Amniotic stem cell (primary cell): ENCODE data around the gene LRRC75B.
"Not testable (repeated sequence)": the region's sequence is repeated elsewhere in the genome, so short reads cannot be mapped to it uniquely, and the experiment has no call there.

Experiments
- DNase-seq: peaks from one replicate; lab custom pipeline; 2025; lab: John Stamatoyannopoulos, UW

LRRC75B gene

DNA sequence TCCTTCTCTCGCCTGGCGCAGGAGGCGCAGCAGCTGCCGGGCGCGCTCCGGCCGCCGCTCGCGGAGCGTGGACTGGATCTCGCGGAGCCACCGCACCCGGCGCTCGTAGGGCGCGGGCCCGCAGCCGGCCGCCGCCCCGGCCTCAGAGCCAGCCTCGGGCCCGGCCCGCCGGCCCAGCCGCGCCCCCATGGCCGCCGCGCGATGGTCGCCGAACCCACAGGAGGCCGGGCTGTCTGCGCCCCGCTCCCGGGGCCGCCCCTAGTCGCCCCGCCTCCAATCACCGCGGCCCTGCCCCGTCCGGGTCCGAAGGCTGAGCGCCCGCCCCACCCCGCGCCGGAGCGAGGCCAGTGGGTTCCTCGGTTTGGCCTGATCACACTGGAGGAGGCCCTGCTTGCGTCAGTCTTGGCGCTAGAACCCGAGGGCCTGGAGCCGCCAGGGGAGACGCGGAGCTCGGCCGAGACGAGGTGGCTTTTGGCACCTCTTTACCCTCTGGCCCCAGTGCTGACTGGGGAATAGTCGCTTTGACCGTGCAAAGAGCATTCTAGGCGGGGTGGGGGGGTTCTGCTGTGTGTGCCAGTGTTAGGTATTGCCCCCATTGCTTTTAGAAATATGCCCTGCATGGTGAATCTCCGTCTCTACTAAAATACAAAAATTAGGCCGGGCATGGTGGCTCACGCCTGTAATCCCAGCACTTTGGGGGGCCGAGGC lies at the start of gene LRRC75B:
TSS of gene LRRC75B (minus strand) at position 223 of the 708 bp plus-strand sequence. CDS start at position 189, 34 bp downstream.
- DNase-seq = peak; percentile 60

- DNase-seq = not testable (repeated sequence)
Measured at GRCh38 chr22:24642307-24642706, 49.4 kb upstream of the LRRC75B start.

- not testable (repeated sequence) for DNase-seq
Measured at GRCh38 chr22:24636513-24636912, 43.6 kb upstream of the LRRC75B start.

- not testable (repeated sequence) for DNase-seq
Measured at GRCh38 chr22:24634776-24635389, 42.0 kb upstream of the LRRC75B start.

DNA sequence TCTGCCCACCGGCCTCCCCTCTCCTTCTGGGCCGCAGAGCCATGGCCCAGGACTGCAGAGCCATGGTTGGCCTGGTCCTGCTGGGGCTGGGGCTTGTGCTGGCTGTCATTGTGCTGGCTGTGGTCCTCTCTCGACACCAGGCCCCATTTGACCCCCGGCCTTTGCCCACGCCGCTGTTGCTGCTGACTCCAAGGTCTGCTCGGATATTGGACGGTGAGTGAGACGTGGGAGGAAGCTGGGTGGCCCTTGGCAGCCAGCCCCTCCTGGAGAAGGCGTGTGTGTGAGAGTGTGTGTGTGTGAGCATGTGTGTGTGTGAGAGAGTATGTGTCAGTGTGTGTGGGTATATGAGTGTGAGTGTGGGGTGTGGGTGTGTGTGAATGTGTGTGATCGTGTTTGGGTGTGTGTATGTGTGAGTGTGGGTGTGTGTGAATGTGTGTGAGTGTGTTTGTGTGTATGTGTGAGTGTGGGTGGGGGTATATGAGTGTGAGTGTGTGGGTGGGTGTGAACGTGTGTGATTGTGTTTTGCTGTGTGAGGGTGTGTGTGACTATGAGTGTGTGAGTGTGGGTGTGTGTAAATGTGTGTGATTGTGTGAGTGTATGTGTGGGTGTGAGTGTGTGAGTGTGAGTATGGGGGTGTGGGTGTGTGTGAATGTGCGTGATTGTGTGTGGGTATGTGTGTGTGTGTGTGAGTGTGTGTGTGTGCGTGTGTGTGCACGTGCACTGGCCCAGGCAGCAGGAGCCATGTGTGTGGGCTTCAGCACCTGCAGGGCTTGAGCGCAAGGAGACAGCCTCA lies 40.6 kb upstream of the LRRC75B start:
- DNase-seq = not testable (repeated sequence)

DNA sequence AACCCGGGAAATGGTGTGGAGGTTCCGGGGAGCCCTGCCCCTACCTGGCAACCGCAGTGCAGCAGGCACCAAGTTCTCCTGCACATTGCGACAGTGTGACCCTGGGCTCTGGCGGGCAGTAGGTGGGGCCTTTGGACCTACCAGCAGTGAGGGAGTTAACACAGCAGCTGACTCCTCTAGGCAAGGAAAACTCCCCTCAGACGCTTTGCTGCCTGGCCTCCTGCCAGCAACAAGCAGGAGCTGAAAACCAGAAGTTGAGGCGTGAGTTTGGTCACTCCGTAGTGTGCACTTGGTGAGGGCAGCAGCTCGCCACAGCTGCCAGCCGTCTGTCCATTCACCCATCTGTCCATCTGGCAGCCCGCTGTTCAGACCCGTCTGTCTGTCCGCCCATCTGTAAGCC lies 39.8 kb upstream of the LRRC75B start:
- not testable (repeated sequence) for DNase-seq

GRCh38 chr22:24631430-24632122 lies 38.7 kb upstream of the LRRC75B start:
- not testable (repeated sequence) for DNase-seq

GRCh38 chr22:24630812-24631427 lies 38.0 kb upstream of the LRRC75B start:
- DNase-seq = not testable (repeated sequence)

DNA sequence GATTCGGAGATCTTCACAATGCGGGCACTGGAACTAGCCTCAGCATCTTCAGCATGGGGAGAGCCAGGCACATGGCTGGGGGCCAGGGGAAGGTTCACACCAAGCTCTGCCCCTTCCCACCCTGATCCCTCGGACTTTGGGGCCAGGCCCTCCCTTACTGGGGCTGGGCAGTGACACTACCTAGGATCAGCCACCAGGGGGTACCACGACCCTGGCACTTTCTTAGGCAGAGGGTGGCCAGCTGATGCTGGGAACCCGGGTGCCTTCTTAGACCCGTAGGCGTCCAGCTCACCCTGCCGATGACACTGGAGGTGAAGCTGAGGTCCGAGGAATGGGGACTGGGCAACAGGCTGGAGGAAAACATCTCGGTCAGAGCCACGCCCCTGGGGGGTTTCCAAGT lies 36.2 kb upstream of the LRRC75B start:
- DNase-seq = not testable (repeated sequence)

DNA sequence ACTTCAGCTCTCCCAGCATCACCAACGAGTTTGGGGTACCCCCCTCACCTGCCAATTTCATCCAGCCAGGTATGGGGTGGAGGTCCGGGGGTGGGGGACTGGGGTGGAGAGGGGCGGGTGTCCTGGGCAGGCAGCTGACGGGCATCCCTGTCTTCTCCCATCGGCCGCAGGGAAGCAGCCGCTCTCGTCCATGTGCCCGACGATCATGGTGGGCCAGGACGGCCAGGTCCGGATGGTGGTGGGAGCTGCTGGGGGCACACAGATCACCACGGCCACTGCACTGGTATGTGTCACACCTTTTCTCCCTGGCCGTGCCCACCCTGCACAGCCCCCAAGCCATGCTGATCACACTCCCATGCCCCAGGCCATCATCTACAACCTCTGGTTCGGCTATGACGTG lies 35.0 kb upstream of the LRRC75B start:
- DNase-seq = not testable (repeated sequence)

- not testable (repeated sequence) for DNase-seq
Measured at GRCh38 chr22:24622596-24622995, 29.7 kb upstream of the LRRC75B start.

GRCh38 chr22:24621244-24621643 lies 28.4 kb upstream of the LRRC75B start:
- not testable (repeated sequence) for DNase-seq

GRCh38 chr22:24614794-24615193 lies 21.9 kb upstream of the LRRC75B start:
- not testable (repeated sequence) for DNase-seq

DNA sequence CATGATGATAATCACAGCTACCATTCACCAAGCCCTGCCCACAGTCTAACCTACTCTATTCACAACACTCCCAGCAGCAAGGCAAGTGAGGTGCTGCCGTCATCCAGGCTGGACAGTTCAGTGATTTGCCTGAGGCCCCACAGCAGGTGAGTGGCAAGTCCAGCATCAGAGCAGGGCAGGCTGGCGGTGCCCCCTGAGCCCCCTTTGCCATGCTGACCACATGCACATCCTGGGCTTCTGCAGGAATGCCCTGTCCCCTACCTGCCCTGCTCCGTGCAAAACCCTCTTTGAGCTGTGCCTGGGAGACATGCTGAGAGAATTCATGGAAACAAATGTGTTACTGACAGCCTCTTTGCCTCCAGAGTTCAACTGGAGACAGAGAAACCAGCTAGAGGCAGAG lies 17.0 kb upstream of the LRRC75B start:
- DNase-seq = not testable (repeated sequence)

DNA sequence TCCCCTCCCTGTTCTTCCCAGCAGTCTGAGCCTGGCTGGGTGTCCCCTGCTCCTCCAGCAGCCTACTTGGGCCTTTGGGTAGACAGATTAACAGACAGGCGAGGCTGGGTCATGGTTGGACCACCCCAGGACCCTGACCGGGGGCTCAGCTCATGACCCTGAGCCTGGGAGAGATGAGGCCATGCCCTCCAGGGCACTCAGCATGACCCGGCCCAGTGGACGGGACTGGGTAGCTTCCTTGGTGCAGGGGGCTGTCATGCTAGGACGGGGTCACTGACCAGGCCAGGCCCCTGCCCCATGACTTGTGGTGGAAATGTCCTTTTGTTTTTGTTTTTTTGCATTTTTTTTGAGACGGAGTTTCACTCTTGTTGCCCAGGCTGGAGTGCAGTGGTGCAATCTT lies 15.5 kb upstream of the LRRC75B start:
- DNase-seq = not testable (repeated sequence)

GRCh38 chr22:24607429-24607983 lies 14.6 kb upstream of the LRRC75B start:
- not testable (repeated sequence) for DNase-seq

GRCh38 chr22:24606340-24606739 lies 13.5 kb upstream of the LRRC75B start:
- not testable (repeated sequence) for DNase-seq

GRCh38 chr22:24603770-24604629 lies 11.1 kb upstream of the LRRC75B start:
- not testable (repeated sequence) for DNase-seq

DNA sequence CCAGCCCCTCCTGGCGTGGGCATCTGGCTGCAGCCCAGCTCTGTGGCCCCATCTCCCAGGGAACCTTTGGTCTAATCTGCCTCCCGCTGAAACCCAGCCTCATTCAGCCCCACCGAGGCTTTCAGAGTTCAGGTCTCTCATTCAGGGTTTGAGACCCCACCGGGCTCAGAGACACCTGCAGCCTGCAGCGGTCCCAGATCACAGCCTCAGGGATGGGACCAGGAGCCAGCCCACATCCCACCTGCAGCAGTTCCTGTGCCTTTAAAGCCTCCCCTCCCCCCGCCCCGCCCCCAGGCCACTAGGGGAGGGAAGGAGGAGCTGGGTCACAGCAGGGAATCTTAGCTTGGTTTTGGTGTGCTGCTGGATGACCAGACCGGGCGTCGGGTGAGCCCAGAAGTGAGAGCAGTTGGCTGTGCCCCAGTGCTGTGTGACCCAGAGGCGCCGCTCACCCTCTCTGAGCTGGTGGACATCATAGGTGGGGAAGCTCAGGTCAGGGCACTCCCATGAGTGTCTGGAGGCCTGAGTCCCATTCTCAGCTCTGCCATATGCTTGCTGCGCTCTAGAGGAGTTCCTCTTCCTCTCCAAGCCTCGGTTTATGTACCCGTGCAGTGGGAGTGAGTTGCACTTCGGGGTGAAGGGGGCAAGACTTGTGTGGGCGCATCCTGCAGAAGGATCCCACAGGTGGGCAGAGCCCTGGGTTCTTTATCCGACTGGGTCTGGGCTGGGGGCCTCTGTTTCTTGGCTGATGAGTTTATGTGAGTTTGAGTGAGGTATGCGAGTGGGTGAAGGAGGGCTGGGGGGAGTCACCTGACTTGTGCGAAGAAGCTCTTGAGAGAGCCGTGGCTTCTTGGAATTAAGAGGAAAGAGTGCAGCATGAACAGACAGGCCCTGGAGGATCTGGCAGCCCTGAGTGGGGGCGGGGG lies 10.2 kb upstream of the LRRC75B start, which contains the start of gene GGT1:
TSS of gene GGT1 (plus strand) at position 347 of the 923 bp plus-strand sequence. CDS start 7,889 bp downstream, outside the sequence.
- not testable (repeated sequence) for DNase-seq
